Measurements from ENCODE around the gene FSIP1.

GRCh38 chr15:39682366-39682765, 100.3 kb downstream of the FSIP1 start:
- TF ChIP-seq CTCF (IDR thresholded peaks at IDR 0.05) (no peak), ZNF232 (CRISPR knock-in tag; IDR thresholded peaks at IDR 0.05) (no peak), CDX4 (CRISPR knock-in tag; IDR thresholded peaks at IDR 0.05; ENCODE audit: borderline replicate concordance) (no peak), MYBL2 (CRISPR knock-in tag; IDR thresholded peaks at IDR 0.05) (no peak), ZBTB43 (CRISPR knock-in tag; IDR thresholded peaks at IDR 0.05) (no peak), NFYB (CRISPR knock-in tag; conservative IDR thresholded peaks at IDR 0.05; ENCODE audit: low read depth) (no peak), MAX (CRISPR knock-in tag; IDR thresholded peaks at IDR 0.05) (no peak)
- TF ChIP-seq, protein P1, sequence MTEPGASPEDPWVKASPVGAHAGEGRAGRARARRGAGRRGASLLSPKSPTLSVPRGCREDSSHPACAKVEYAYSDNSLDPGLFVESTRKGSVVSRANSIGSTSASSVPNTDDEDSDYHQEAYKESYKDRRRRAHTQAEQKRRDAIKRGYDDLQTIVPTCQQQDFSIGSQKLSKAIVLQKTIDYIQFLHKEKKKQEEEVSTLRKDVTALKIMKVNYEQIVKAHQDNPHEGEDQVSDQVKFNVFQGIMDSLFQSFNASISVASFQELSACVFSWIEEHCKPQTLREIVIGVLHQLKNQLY (CRISPR knock-in tag; IDR thresholded peaks at IDR 0.05), result no peak
